GM21723 (cell line): ENCODE measurements around the gene PPM1D.
"Not testable (repeated sequence)": the region's sequence is repeated elsewhere in the genome, so short reads cannot be mapped to it uniquely, and the experiment has no call there.

Experiments used
- ATAC-seq: cut with Tn5 transposase; IDR thresholded peaks from one replicate; pipeline ENCODE4 v1.9.1; 2021; ENCODE audit warnings: mild to moderate bottlenecking, moderate library complexity; ENCODE audit not compliant: unreplicated experiment

PPM1D gene

DNA sequence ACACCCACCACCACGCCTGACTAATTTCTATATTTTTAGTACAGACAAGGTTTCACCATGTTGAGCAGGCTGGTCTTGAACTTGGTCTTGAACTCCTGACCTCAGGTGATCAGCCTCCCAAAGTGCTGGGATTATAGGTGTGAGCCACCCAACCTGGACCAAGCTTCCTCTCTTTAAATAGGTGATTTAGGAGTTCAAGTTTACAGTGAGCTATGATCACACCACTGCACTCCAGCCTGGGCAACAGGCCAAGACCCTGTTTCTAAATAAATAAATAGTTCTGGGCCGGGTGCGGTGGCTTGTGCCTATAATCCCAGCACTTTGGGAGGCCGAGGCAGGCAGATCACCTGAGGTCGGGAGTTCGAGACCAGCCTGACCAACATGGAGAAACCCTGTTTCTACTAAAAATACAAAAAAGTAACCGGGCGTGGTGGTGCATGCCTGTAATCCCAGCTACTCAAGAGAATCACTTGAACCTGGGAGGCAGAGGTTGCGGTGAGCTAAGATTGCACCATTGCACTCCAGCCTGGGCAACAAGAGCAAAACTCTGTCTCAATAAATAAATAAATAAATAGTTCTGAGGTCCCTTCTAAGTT is 6.5 kb upstream of the PPM1D start:
- not testable (repeated sequence) for ATAC-seq

DNA sequence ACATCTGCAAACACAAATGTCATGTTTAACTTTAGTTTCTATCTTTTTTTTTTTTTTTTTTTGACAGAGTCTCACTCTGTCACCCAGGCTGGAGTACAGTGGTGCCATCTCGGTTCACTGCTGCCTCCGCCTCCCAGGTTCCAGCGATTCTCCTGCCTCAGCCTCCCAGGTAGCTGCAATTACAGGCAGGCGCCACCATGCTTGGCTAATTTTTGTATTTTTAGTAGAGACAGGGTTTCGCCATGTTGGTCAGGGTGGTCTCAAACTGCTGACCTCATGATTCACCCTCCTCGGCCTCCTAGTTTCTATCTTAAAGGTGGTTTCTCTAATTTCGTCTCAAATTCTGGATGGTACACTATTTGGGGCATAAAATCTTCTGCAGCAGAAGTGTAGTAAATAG is 5.8 kb upstream of the PPM1D start:
- not testable (repeated sequence) for ATAC-seq

DNA sequence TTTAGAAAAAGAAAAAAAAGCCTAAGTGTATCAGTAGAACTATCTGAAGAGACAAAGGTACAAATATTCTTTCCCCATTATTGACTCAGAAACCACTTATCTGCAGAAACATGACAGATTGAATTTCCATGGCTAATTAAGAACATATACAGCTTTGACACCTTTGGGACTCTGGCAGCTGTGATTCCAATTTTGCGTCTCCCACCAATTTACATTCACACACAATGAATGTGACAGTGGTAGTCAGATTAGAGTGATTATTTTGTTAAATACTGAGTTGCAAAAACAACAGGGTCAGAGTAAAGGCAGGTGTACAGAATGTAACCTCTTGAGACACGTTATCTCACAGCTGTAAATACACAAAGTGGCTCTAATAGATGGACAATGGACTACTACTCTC is 5.3 kb upstream of the PPM1D start:
- ATAC-seq, result no peak

DNA sequence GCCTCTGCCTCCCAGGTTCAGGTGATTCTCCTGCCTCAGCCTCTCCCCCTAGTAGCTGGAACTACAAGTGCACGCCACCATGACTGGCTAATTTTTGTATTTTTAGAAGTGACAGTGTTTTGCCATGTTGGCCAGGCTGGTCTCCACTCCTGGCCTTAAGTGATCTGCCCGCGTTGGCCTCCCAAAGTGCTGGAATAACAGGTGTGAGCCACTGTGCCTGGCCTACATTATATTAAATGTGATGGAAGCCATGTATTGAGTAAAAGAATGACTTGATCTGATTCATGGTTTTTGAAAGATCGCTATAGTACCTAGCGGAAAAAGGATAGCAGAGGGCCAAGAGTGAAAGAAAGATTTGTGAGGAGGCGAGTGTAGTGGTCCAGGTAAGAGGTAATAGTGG is 2.7 kb upstream of the PPM1D start:
- no peak for ATAC-seq

DNA sequence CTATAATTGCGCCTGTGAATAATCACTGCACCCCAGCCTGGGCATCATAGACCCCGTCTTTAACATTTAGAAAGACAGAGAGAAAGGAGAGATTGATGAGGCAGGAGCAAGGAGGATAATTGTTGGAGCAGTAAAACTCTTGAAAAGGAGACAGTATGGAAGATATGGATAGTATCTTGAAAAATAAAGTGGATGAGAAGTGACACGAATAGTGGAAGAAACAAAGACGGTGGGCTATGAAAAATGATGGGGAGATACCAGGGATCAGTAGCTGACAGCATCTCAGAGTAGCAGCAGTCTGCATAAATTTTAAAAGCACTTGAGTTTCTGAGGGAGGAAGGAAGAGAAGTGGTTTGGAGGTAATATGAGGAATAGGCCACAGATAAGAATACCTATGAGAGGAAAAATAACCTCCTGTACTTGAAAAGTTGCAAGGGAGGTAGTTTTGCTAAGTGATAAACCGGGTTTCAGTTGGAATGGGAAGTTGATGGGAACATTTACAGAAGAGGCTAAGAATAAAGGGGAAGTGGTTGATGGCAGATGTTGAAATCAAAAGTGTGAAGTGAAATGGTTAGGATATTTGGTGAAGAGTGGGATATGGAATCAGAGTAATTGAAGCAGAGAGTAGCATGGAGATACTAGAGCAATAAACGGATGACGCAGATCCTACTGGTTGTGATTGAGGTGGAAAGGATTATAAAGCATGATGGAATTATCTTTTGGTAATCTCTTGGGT is 1.8 kb upstream of the PPM1D start:
- ATAC-seq, result no peak

DNA sequence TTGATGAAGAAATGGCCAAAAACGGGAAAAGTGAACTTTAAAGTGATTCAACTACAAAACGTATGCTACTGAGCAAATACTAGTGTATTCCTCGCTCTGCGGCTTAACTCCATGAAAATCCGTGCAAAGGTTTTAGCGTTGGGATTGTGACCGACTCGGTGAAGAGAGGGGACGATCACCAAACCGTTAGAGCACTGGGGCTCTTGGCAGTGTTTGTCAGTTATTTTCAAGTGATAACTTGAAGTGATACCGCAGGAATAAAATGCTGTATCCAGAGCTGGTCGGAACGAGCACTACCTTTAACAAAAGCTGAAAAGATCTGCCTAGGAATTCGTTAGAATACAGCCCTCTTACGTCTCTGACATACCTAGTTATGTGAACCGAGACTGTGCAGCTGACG is 773 bp upstream of the PPM1D start:
- ATAC-seq, result no peak

DNA sequence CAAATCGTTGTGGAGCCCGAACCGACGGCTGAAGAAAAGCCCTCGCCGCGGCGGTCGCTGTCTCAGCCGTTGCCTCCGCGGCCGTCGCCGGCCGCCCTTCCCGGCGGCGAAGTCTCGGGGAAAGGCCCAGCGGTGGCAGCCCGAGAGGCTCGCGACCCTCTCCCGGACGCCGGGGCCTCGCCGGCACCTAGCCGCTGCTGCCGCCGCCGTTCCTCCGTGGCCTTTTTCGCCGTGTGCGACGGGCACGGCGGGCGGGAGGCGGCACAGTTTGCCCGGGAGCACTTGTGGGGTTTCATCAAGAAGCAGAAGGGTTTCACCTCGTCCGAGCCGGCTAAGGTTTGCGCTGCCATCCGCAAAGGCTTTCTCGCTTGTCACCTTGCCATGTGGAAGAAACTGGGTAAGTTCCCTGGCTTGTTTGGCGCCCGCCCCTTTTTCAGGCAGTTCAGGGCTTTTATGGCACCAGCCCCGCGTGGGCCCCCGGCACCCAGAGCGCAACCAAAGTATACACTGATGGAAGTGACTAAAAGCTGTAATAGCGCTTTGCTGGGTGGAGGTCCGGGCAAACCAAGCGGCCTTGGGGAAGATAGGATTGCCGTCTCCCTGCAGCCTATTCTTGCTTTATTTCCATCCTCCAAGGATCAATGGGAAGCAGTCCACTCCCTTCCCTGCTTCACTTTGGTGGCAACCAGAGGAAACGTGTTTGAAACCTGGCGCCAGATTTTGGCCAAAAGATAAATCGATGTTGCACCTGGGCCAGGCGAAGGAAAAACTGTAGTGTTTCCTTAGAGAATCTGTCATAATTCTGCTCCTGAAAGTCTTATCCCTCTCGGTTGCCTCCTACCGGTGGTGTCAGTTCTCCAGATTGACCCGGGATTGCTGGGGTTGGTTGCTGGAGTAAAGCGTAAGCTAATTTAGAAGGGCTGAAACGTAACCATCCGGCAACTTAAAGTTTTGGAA is 775 bp downstream of the PPM1D start:
- ATAC-seq, result peak; percentile 22

DNA sequence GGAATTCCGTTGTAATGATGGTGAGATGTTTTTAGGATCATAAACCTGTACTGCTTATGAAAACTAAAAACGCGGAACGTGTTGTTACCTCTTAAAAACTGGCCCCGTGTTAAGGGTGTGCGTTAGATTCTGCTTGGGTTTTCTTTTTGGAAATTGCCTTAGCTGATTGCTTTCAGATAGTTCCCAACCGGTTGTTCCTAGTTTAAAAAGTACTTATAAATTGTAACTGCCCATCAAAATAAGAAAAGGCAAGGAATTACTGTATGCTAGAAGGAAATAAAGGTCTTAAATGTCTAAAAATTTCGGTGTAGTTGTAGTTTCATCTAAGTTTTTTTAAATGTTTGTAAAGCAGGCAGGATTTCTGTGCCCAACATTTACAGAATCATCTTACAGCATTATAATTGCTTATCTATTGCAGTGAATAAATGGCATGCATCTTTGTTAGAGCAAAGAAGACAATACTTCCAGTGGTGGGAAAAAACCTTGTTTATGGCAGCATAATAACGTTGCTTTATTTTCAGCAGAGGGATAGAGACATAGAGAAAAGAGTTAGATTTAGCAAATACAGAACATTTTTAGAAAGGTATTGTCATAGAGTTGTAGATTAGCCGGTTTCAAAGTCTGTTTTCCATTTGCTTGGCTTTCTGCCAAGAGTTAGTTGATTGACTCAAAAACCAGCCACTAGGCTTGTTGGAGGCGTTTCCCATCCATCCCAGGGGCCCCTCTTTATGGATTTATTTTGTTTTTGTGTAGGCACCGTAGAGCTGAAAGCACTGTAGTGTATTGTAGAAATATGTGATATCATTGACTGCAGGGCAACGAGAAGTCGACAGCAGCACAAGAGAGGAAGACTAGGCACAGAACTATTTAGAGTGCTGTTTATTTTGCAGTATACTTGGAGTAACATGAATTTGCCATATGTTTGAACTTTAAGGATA is 1.7 kb downstream of the PPM1D start:
- ATAC-seq, result no peak

DNA sequence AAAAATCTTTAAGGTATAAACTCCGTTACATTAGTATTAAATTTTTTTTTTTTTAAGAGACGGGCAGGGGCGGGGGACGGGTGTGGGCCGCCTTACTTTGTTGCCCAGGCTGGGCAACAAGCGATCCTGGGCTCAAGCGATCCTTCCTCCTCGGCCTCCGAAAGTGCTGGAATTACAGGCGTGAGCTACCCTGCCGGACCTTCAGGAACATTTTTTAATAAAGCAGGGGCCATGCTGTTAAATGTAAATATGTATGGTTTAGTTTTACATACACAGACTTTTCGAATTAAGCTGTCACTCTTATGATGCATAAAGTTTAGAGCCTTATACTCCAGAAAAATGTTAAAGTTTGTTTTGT is 2.4 kb downstream of the PPM1D start:
- ATAC-seq, result no peak

DNA sequence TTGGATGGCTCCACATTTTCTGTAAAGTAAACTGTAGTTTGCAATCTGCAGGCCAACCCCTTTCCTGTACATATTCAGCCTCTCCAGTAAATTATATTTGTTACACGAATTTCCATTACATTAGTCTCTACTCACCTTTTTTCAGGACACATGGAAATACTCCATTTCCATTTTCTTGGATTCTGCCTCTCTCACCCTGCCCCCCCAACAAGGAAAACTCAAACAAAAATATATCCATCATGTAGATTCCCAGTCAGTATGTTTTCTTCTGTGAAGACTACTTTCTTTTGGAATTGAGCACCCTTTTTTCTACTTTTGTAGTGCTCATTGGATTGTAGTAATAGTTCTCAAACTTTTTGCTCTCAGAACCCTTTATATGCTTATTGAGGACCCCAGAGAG is 2.9 kb downstream of the PPM1D start:
- no peak for ATAC-seq

DNA sequence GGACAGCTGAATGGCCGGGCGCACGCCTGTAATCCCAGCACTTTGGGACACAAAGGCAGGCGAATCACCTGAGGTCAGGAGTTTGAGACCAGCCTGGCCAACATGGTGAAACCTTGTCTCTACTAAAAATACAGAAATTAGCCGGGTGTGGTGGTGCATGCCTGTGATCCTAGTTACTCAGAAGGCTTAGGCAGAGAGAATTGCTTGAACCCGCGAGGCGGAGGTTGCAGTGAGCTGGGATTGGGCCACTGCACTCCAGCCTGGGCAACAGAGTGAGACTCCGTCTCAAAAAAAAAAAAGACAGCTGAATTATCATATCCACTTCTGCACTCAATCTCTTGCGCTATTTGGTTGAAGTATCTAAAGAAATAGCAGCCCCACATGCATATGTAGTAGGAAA is 3.5 kb downstream of the PPM1D start:
- ATAC-seq, result not testable (repeated sequence)

DNA sequence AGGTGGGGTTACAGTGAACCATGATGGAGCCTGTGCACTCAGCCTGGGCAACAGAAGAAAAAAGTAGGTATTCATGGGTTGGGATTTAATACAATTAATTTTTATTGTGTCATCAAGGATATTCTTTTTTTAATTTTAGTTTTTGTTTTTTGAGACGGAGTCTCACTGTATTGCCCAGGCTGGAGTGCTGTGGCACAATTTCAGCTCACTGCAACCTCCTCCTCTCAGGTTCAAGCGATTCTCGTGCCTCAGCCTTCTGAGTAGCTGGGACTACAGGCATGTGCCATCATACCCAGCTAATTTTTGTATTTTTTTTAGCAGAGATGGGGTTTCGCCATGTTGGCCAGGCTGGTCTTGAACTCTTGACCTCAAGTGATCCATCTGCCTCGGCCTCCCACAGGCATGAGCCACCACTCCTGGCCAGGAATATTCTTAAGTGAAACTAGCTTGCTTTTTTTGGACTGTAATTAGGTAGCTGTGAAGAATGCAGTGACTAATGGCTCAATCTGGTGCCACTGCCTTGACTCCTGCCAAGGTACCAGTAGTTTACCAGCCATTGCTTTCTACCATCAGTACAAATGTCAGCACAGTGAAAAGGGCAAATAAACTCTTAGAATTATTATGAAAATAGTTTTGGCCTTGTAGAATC is 4.8 kb downstream of the PPM1D start:
- no peak for ATAC-seq

DNA sequence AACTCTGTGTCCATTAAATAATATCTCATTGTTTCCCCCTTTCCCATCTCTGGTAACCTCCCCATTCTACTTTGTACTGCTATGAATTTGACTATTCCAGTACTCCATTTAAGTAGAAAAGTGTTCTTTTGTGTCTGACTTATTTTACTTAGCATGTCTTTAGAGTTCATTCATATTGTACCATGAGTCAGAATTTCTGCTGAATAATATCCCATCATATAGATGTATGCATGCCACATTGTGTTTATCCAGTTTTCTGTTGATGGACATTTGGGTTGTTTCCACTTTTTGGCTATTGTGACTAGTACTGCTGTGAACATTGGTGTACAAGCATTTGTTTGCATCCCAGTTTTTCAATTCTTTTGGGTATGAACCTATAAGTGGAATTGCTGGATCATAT is 6.0 kb downstream of the PPM1D start:
- no peak for ATAC-seq

DNA sequence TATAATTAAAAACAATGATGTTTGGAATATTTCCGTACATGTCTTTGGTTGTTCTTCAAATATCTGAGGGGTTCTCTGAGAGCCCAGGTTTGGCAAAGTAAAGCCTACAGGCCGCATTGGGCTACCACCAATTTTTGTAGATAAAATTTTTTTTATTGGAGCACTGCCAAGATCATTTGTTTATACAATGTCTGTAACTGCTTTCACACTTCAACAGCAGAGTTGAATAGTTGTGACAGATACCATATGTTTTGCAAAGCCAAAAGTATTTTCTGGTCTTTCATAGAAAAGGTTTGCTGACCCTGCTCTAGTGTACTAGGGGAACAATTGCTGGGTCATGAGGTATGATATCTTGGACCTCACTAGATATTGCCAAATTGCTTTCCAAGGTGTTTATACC is 10.5 kb downstream of the PPM1D start:
- ATAC-seq, result no peak

DNA sequence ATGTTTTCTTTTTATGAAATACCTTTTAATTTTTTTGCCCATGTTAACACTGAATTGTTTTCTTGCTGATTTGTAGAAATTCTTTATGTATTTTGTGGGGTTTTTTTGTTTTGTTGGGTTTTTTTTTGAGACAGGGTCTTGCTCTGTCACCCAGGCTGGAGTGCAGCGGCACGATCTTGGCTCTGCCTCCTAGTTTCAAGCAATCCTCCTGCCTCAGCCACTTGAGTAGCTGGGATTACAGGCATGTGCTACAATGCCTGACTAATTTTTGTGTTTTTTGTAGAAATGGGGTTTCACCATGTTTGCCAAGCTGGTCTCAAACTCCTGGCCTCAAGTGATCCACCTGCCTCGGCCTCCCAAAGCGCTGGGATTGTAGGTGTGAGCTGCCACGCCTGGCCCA is 11.3 kb downstream of the PPM1D start:
- not testable (repeated sequence) for ATAC-seq

DNA sequence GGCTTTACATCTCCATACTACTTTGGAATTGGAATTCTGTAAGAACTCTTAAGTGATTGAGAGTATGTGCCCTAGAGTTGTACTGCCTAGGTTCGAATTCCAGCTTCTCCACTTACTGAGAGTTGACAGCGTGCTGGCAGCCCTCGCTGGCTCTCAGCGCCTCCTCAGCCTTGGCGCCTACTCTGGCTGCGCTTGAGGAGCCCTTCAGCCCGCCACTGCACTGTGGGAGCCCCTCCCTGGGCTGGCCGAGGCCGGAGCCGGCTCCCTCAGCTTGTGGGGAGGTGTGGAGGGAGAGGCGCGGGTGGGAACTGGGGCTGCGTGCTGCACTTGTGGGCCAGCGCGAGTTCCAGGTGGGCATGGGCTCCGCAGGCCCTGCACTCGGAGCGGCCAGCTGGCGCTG is 13.3 kb downstream of the PPM1D start:
- no peak for ATAC-seq

DNA sequence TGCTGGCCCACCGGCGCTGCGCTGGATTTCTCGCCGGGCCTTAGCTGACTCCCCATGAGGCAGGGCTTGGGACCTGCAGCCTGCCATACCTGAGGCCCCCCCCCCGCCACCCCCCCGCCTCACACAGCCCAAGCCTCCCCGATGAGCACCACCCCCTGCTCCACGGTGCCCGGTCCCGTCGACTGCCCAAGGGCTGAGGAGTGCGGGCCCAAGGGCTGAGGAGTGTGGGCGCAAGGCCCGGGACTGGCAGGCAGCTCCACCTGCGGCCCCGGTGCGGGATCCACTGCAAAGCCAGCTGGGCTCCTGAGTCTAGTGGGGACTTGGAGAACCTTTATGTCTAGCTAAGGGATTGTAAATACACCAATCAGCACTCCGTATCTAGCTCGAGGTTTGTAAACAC is 13.8 kb downstream of the PPM1D start:
- ATAC-seq, result not testable (repeated sequence)

DNA sequence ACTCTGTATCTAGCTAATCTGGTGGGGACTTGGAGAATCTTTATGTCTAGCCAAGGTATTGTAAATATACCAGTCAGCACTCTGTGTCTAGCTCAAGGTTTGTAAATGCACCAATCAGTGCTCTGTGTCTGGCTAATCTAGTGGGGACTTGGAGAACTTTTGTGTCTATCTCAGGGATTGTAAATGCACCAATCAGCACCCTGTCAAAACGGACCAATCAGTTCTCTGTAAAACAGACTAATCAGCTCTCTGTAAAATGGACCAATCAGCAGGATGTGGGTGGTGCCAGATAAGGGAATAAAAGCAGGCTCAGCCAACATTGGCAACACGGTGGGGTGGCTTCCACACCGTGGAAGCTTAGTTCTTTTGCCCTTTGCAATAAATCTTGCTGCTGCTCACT is 14.3 kb downstream of the PPM1D start:
- ATAC-seq, result not testable (repeated sequence)

DNA sequence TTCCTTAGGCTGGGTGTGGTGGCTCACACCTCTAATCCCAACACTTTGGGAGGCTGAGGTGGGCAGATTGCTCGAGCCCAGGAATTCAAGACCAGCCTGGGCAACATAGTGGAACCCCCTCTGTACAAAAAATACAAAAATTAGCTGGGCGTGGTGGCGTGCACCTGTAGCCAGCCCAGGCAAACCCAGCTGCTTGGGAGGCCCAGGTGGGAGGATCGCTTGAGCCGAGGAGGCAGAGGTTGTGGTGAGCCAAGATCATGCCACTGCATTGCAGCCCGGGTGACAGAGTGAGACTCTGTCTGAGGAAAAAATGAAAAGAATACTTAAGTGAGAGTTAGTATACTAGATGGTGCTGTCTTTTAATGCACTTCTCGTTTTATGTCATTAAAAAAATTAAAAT is 15.1 kb downstream of the PPM1D start:
- ATAC-seq, result no peak

DNA sequence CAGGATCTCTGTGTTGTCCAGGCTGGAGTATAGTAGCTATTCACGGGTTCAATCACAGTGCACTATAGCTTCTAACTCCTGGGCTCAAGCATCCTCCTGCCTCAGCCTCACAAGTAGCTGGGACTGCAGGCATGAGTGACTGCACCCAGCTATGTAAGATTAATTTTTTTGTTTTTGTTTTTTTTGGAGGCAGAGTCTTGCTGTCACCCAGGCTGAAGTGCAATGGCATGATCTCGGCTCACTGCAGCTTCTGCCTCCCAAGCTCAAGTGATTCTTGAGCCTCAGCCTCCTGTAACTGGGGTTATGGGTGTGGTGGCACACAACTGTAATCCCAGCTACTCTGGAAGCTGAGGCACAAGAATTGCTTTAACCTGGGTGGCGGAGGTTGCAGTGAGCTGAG is 15.8 kb downstream of the PPM1D start:
- ATAC-seq, result no peak
